PFSK-1 (cell line): Measurements from ENCODE around the gene HIRA. TPM values are rescaled to one million over a fixed set of nuclear protein-coding genes. Genes with fewer than 3 reads are reported as not detected.
A peak's percentile ranks its signal among the peaks of the same experiment; 100 is the strongest.

Experiments used
- FOXP2 ChIP-seq: optimal IDR thresholded peaks from 2 replicates; pipeline ENCODE3; 2011; ENCODE audit warnings: borderline replicate concordance, control low read depth, inconsistent platforms; ENCODE audit not compliant: insufficient read depth; ENCODE audit errors: extremely low read length, extremely low read depth
- POLR2AphosphoS5 ChIP-seq: IDR thresholded peaks from 2 replicates; pipeline ENCODE4 v1.6.1; 2012; ENCODE audit warnings: low read depth, mild to moderate bottlenecking, control low read depth, low read length, moderate library complexity
- SIN3A ChIP-seq: IDR thresholded peaks from 2 replicates; pipeline ENCODE4 v1.6.1; 2012; ENCODE audit warnings: mild to moderate bottlenecking, low read length, moderate library complexity, borderline replicate concordance; ENCODE audit not compliant: insufficient read depth
- TAF1 ChIP-seq: IDR thresholded peaks from 2 replicates; pipeline ENCODE4 v1.6.1; 2012; ENCODE audit warnings: low read length, control low read depth, borderline replicate concordance; ENCODE audit not compliant: insufficient read depth
- polyA plus RNA-seq: library from polyadenylated mRNA; unstranded; fragments of >200 nt; gene quantifications from one replicate; pipeline ENCODE4 v1.2.1, GENCODE V29; 2012; ENCODE audit warnings: low read depth, missing spikeins; ENCODE audit not compliant: insufficient read length
- TF ChIP-seq, protein P1 (sequence below), 2 experiments: IDR thresholded peaks; 2 replicates each; pipeline versions ENCODE4 v1.6.1 to v1.8.0; 2011 to 2012; ENCODE audit warnings: low read depth in 2 of 2, low read length in 2 of 2, control low read depth in 1 of 2, inconsistent platforms in 1 of 2, mild to moderate bottlenecking in 1 of 2, moderate library complexity in 1 of 2; ENCODE audit not compliant: insufficient read depth in 1 of 2

Gene HIRA, protein sequence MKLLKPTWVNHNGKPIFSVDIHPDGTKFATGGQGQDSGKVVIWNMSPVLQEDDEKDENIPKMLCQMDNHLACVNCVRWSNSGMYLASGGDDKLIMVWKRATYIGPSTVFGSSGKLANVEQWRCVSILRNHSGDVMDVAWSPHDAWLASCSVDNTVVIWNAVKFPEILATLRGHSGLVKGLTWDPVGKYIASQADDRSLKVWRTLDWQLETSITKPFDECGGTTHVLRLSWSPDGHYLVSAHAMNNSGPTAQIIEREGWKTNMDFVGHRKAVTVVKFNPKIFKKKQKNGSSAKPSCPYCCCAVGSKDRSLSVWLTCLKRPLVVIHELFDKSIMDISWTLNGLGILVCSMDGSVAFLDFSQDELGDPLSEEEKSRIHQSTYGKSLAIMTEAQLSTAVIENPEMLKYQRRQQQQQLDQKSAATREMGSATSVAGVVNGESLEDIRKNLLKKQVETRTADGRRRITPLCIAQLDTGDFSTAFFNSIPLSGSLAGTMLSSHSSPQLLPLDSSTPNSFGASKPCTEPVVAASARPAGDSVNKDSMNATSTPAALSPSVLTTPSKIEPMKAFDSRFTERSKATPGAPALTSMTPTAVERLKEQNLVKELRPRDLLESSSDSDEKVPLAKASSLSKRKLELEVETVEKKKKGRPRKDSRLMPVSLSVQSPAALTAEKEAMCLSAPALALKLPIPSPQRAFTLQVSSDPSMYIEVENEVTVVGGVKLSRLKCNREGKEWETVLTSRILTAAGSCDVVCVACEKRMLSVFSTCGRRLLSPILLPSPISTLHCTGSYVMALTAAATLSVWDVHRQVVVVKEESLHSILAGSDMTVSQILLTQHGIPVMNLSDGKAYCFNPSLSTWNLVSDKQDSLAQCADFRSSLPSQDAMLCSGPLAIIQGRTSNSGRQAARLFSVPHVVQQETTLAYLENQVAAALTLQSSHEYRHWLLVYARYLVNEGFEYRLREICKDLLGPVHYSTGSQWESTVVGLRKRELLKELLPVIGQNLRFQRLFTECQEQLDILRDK
- 24.6 TPM for polyA plus RNA-seq

DNA sequence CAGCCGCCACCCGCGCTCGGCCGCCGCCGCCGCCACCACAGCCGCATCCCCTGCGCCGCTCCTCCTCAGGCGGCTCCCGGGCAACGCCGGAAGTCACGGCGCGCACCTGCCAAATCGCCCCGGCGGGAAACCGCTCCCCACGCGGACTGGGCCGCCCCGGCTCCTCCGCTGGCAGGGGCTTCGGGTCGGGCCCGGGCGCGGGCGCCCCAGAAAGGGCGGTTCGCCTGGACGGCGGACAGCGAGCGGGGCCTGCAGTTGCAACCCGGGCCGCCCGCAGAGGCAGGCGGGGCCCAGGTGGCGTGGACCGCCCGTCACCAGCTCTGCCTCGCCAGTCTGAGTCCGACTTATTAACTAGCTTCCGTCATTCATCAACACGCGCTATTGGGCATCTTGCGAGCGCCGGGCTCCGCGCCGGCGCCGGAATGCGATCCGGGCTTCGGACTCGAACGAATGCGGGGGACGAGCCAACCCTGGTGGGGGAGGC is at the start of gene HIRA:
TSS of gene HIRA (minus strand) at position 85 of the 484 bp plus-strand sequence. CDS start 257 bp downstream, outside the sequence.
- TF ChIP-seq POLR2AphosphoS5 = no peak
- TF ChIP-seq, protein P1, sequence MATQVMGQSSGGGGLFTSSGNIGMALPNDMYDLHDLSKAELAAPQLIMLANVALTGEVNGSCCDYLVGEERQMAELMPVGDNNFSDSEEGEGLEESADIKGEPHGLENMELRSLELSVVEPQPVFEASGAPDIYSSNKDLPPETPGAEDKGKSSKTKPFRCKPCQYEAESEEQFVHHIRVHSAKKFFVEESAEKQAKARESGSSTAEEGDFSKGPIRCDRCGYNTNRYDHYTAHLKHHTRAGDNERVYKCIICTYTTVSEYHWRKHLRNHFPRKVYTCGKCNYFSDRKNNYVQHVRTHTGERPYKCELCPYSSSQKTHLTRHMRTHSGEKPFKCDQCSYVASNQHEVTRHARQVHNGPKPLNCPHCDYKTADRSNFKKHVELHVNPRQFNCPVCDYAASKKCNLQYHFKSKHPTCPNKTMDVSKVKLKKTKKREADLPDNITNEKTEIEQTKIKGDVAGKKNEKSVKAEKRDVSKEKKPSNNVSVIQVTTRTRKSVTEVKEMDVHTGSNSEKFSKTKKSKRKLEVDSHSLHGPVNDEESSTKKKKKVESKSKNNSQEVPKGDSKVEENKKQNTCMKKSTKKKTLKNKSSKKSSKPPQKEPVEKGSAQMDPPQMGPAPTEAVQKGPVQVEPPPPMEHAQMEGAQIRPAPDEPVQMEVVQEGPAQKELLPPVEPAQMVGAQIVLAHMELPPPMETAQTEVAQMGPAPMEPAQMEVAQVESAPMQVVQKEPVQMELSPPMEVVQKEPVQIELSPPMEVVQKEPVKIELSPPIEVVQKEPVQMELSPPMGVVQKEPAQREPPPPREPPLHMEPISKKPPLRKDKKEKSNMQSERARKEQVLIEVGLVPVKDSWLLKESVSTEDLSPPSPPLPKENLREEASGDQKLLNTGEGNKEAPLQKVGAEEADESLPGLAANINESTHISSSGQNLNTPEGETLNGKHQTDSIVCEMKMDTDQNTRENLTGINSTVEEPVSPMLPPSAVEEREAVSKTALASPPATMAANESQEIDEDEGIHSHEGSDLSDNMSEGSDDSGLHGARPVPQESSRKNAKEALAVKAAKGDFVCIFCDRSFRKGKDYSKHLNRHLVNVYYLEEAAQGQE (IDR thresholded peaks at IDR 0.05; ENCODE audit: insufficient read depth in 1 of 2, low read depth in 2 of 2, low read length in 2 of 2) = peak; percentile 11 to 33; a peak in 2 of 4 replicates
- TF ChIP-seq FOXP2 = peak; percentile 74
- TF ChIP-seq TAF1 = peak; percentile 60; the same call in 1 of the 2 replicates
- 0 out of 2 replicates have a peak, but pooled peaks have one; percentile 19 for TF ChIP-seq SIN3A

DNA sequence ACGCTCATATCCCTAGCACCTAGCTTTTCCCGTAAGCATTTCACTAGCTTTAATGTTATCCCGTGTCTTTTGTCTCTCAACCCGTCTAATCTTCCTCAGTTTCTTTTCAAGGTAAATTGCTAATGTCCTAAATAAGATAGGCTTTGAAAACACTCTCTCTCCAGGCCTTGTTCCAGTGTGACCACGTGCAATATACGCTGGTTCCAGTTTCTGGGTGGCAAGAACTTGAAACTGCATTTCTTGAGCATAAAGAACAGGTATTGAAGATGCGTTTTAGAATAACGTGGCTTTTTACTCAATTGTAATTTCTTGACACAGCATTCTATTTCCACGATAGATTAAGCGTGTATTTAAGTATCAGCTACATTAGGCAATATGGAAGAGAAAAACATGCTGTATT is 49.3 kb upstream of the HIRA start:
- TF ChIP-seq, protein P1 (IDR thresholded peaks at IDR 0.05; ENCODE audit: insufficient read depth in 1 of 2, low read depth in 2 of 2, low read length in 2 of 2) = no peak
- TF ChIP-seq FOXP2 (no peak), SIN3A (no peak), POLR2AphosphoS5 (no peak), TAF1 (no peak)

- TF ChIP-seq POLR2AphosphoS5 = no peak
- TF ChIP-seq TAF1 = no peak
- TF ChIP-seq, protein P1 (IDR thresholded peaks at IDR 0.05; ENCODE audit: insufficient read depth in 1 of 2, low read depth in 2 of 2, low read length in 2 of 2) = no peak
- TF ChIP-seq FOXP2 = no peak
- TF ChIP-seq SIN3A = no peak
These were observed 48.6 kb upstream of the HIRA start for GRCh38 chr22:19480173-19480568.

DNA sequence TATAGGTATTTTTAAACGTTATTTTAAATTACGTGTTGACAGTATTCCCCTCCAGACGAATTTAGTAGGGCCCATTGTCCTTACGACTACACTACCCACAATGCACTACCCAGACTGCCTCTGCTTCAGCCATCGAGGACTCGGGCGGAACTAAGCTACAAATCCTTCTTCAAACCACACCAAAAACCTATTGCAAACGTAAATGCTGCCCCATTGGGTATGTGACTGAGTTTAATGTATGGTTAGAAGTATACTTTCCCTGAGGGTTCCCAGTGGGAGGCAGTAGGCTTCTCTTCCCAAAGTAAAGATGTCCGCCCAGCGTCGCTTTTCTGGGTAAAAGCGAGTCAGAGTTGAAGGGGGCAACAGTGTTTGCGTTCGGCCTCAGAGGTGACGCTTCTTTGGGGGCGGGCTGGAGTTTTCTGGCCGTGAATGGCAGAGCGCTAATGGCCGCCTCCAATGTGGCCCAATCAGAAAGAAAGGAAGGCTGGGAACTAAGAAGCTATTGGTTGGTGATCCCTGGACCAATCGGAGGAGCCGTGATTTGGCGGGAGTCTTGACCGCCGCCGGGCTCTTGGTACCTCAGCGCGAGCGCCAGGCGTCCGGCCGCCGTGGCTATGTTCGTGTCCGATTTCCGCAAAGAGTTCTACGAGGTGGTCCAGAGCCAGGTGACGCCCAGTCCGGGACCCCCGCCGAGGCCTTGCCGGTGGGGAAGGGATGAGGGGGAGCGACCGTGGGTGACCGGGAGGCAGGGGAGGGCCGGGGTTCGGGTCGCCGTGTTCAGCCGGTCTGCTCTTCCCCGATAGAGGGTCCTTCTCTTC is 48.0 kb upstream of the HIRA start, which contains the start of gene CDC45:
TSS of gene CDC45 (plus strand) at position 566 of the 818 bp plus-strand sequence. CDS start at position 615, 49 bp downstream.
- TF ChIP-seq SIN3A = peak; percentile 84; the same call in 1 of the 2 replicates
- peak; percentile 48; the same call in 1 of the 2 replicates for TF ChIP-seq POLR2AphosphoS5
- no peak for TF ChIP-seq TAF1
- peak; percentile 1 for TF ChIP-seq FOXP2
